Loucy (cell line): ENCODE results near the gene ANKRD36.
"Not testable (repeated sequence)": the region's sequence is repeated elsewhere in the genome, so short reads cannot be mapped to it uniquely, and the experiment has no call there.

Experiments
- H2AFZ ChIP-seq: fragments of 200-600 bp; sonication (generic); 2 replicates; pipeline ENCODE4 v1.6.0; 2016; ENCODE audit warnings: antibody characterized with exemption, mild to moderate bottlenecking, low read length, moderate library complexity
- H3F3A ChIP-seq: fragments of 200-600 bp; 2 replicates; pipeline ENCODE4 v1.6.0; 2016; ENCODE audit warnings: antibody characterized with exemption, low read depth, mild to moderate bottlenecking
- H3K27me3 ChIP-seq: fragments of 200-600 bp; sonication (generic); 2 replicates; pipeline ENCODE4 v1.6.1; 2014; ENCODE audit warnings: low read length, mild to moderate bottlenecking; ENCODE audit not compliant: insufficient read depth, poor library complexity, severe bottlenecking
- H3K36me3 ChIP-seq: fragments of 200-600 bp; sonication (generic); 2 replicates; pipeline ENCODE4 v1.6.1; 2016; ENCODE audit warnings: low read length; ENCODE audit not compliant: insufficient read depth
- H3K4me1 ChIP-seq: fragments of 200-600 bp; sonication (generic); 2 replicates; pipeline ENCODE4 v1.5.1; 2014; ENCODE audit warnings: low read length, mild to moderate bottlenecking; ENCODE audit not compliant: insufficient read depth, poor library complexity, severe bottlenecking
- H3K4me2 ChIP-seq: fragments of 200-600 bp; sonication (generic); 2 replicates; pipeline ENCODE4 v1.6.0; 2014; ENCODE audit warnings: antibody characterized with exemption, low read length, low read depth, mild to moderate bottlenecking; ENCODE audit not compliant: poor library complexity, severe bottlenecking
- H3K4me3 ChIP-seq: fragments of 200-600 bp; sonication (generic); 2 replicates; pipeline ENCODE4 v1.5.1; 2014; ENCODE audit warnings: low read length, mild to moderate bottlenecking, mixed read lengths; ENCODE audit not compliant: poor library complexity, severe bottlenecking
- H3K79me2 ChIP-seq: fragments of 200-600 bp; sonication (generic); 2 replicates; pipeline ENCODE4 v1.6.1; 2014; ENCODE audit warnings: low read length; ENCODE audit not compliant: insufficient read depth
- H3K9ac ChIP-seq: fragments of 200-600 bp; sonication (generic); 2 replicates; pipeline ENCODE4 v1.6.0; 2014; ENCODE audit warnings: mild to moderate bottlenecking, low read depth, low read length, moderate library complexity; ENCODE audit not compliant: poor library complexity, severe bottlenecking
- H3K9me2 ChIP-seq: fragments of 200-600 bp; sonication (generic); replicated peaks from 2 replicates; pipeline ENCODE4 v1.6.1; 2016; ENCODE audit warnings: low read depth, low read length, mixed read lengths
- H3K9me3 ChIP-seq: fragments of 200-600 bp; sonication (generic); 2 replicates; pipeline ENCODE4 v1.6.1; 2014; ENCODE audit warnings: mild to moderate bottlenecking, antibody characterized with exemption, low read length, low read depth; ENCODE audit not compliant: insufficient read depth
- H4K20me1 ChIP-seq: fragments of 200-600 bp; sonication (generic); 2 replicates; pipeline ENCODE4 v1.6.0; 2014; ENCODE audit warnings: antibody characterized with exemption, low read length, mild to moderate bottlenecking; ENCODE audit not compliant: insufficient read depth, poor library complexity, severe bottlenecking
- CTCF ChIP-seq: fragments of 200-600 bp; sonication (generic); conservative IDR thresholded peaks from 2 replicates; pipeline ENCODE4 v1.5.1; 2014; ENCODE audit warnings: mild to moderate bottlenecking, antibody characterized with exemption, low read length
- EZH2phosphoT487 ChIP-seq: fragments of 200-600 bp; IDR thresholded peaks from 2 replicates; pipeline ENCODE4 v1.6.1; 2018; ENCODE audit warnings: antibody characterized with exemption, mild to moderate bottlenecking, moderate library complexity, borderline replicate concordance

The ANKRD36 gene

GRCh38 chr2:97266449-97266848, 153.5 kb downstream of the ANKRD36 start:
- H3K27me3 ChIP-seq, H3K79me2 ChIP-seq, H3K9ac ChIP-seq, H3K9me3 ChIP-seq, H3K9me2 ChIP-seq, H3K4me1 ChIP-seq, H3K4me3 ChIP-seq, H3F3A ChIP-seq, H4K20me1 ChIP-seq, H3K4me2 ChIP-seq, H3K36me3 ChIP-seq, H2AFZ ChIP-seq: not testable (repeated sequence)

DNA sequence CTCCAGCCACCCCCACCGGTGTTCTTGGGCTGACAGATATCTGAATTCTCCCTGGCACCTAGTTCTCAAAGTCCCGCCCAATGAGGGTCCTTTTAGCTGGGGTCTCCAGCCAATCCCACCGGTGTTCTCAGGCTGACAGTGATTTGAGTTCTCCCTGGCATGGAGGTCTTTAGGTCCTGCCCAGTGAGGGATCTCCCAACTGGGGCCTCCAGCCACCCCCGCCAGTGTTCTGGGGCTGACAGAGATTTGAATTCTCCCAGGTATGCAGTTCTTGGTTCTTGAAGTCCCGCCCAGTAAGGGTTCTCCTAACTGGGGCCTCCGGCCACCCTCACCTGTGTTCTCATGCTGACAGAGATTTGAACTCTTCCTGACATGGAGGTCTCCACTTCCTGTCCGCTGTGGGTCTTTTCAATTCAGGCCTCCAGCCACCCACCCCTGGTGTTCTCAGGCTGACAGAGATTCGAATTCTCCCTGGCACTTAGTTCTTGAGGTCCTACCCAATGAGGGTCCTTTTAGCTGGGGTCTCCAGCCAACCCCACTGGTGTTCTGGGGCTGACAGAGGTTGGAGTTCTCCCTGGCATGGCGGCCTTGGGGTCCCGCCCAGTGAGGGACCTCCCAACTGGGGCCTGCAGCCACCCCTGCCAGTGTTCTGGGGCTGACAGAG, 154.6 kb downstream of the ANKRD36 start:
- no peak overlapping the region for H3K4me2 ChIP-seq
- H3K9ac ChIP-seq: no peak overlapping the region
- no peaks in the 10 kb centered on the region for H4K20me1 ChIP-seq
- H3K79me2 ChIP-seq: no peaks in the 10 kb centered on the region
- H3K27me3 ChIP-seq: no peaks in the 10 kb centered on the region
- H2AFZ ChIP-seq: no peak overlapping the region
- TF ChIP-seq EZH2phosphoT487 (no peak), CTCF (no peak)
- no peaks in the 10 kb centered on the region for H3K36me3 ChIP-seq
- H3K9me2 ChIP-seq: no peaks in the 10 kb centered on the region; the same call in 1 of the 2 replicates
- no peaks in the 10 kb centered on the region for H3F3A ChIP-seq
- H3K4me1 ChIP-seq: no peaks in the 10 kb centered on the region
- H3K4me3 ChIP-seq: no peak overlapping the region
- no peaks in the 10 kb centered on the region for H3K9me3 ChIP-seq

DNA sequence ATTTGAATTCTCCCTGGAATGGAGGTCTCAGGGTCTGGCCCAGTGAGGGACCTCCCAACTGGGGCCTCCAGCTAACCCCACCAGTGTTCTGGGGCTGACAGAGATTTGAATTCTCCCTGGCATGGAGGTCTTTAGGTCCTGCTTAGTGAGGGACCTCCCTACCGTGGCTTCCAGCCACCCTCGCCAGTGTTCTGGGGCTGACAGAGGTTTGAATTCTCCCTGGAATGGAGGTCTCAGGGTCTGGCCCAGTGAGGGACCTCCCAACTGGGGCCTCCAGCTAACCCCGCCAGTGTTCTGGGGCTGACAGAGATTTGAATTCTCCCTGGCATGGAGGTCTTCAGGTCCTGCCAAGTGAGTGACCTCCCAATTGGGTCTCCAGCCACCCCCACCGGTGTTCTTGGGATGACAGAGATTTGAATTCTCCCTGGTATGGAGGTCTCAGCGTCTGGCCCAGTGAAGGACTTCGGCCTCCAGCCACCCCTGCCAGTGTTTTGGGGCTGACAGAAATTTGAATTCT, 155.2 kb downstream of the ANKRD36 start:
- H3K4me1 ChIP-seq, H3K36me3 ChIP-seq, H3K9me3 ChIP-seq, H3F3A ChIP-seq, H3K4me2 ChIP-seq, H2AFZ ChIP-seq, H3K9me2 ChIP-seq, H3K27me3 ChIP-seq, H3K9ac ChIP-seq, H3K79me2 ChIP-seq, H4K20me1 ChIP-seq, H3K4me3 ChIP-seq: not testable (repeated sequence)

GRCh38 chr2:97276232-97276798, 163.4 kb downstream of the ANKRD36 start:
- not testable (repeated sequence) for H4K20me1 ChIP-seq, H3K36me3 ChIP-seq, H3K79me2 ChIP-seq, H3K4me2 ChIP-seq, H3K9ac ChIP-seq, H2AFZ ChIP-seq, H3K9me2 ChIP-seq, H3K4me3 ChIP-seq, H3F3A ChIP-seq, H3K9me3 ChIP-seq, H3K4me1 ChIP-seq, H3K27me3 ChIP-seq

- H4K20me1 ChIP-seq, H2AFZ ChIP-seq, H3K9me2 ChIP-seq, H3K4me1 ChIP-seq, H3K79me2 ChIP-seq, H3K4me3 ChIP-seq, H3F3A ChIP-seq, H3K27me3 ChIP-seq, H3K9ac ChIP-seq, H3K36me3 ChIP-seq, H3K9me3 ChIP-seq, H3K4me2 ChIP-seq: not testable (repeated sequence)
Measured at GRCh38 chr2:97285187-97285586, 172.2 kb downstream of the ANKRD36 start.

GRCh38 chr2:97293687-97294086, 180.7 kb downstream of the ANKRD36 start:
- not testable (repeated sequence) for H3F3A ChIP-seq, H3K36me3 ChIP-seq, H3K9me3 ChIP-seq, H4K20me1 ChIP-seq, H3K4me3 ChIP-seq, H3K27me3 ChIP-seq, H3K9ac ChIP-seq, H3K4me2 ChIP-seq, H3K79me2 ChIP-seq, H3K4me1 ChIP-seq, H3K9me2 ChIP-seq, H2AFZ ChIP-seq
